ENCODE results near the gene TTC5. TPM values are rescaled to one million over a fixed set of nuclear protein-coding genes. Genes with fewer than 3 reads are reported as not detected.

TTC5 gene
- total RNA-seq, 1 experiment from 2014 or later, result 15.9 TPM

GRCh38 chr14:20343092-20343861 is 37.5 kb upstream of the TTC5 start, which contains the start of gene PARP2 (continued):
- TF ChIP-seq, protein P1, sequence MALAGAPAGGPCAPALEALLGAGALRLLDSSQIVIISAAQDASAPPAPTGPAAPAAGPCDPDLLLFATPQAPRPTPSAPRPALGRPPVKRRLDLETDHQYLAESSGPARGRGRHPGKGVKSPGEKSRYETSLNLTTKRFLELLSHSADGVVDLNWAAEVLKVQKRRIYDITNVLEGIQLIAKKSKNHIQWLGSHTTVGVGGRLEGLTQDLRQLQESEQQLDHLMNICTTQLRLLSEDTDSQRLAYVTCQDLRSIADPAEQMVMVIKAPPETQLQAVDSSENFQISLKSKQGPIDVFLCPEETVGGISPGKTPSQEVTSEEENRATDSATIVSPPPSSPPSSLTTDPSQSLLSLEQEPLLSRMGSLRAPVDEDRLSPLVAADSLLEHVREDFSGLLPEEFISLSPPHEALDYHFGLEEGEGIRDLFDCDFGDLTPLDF (CRISPR knock-in tag; IDR thresholded peaks at IDR 0.05), result peak; percentile 37; the same call in 1 of the 2 replicates
- no peak for TF ChIP-seq PREB (CRISPR knock-in tag; IDR thresholded peaks at IDR 0.05; ENCODE audit: borderline replicate concordance)
- peak; percentile 91 for TF ChIP-seq AR (CRISPR knock-in tag; IDR thresholded peaks at IDR 0.05)
- TF ChIP-seq ARID4B (CRISPR knock-in tag; IDR thresholded peaks at IDR 0.05; ENCODE audit: borderline replicate concordance), result no peak
- TF ChIP-seq, protein P2, sequence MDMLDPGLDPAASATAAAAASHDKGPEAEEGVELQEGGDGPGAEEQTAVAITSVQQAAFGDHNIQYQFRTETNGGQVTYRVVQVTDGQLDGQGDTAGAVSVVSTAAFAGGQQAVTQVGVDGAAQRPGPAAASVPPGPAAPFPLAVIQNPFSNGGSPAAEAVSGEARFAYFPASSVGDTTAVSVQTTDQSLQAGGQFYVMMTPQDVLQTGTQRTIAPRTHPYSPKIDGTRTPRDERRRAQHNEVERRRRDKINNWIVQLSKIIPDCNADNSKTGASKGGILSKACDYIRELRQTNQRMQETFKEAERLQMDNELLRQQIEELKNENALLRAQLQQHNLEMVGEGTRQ (CRISPR knock-in tag; IDR thresholded peaks at IDR 0.05), result 0 out of 2 replicates have a peak, but pooled peaks have one; percentile 5
- peak; percentile 88 for TF ChIP-seq FOXK1 (CRISPR knock-in tag; IDR thresholded peaks at IDR 0.05)
- peak; percentile 93 for TF ChIP-seq PRRX2 (CRISPR knock-in tag; IDR thresholded peaks at IDR 0.05)
- TF ChIP-seq ZNF263 (CRISPR knock-in tag; IDR thresholded peaks at IDR 0.05; ENCODE audit: low read depth), result no peak
- no peak for TF ChIP-seq ZNF138 (CRISPR knock-in tag; conservative IDR thresholded peaks at IDR 0.05)
- TF ChIP-seq, protein P3, sequence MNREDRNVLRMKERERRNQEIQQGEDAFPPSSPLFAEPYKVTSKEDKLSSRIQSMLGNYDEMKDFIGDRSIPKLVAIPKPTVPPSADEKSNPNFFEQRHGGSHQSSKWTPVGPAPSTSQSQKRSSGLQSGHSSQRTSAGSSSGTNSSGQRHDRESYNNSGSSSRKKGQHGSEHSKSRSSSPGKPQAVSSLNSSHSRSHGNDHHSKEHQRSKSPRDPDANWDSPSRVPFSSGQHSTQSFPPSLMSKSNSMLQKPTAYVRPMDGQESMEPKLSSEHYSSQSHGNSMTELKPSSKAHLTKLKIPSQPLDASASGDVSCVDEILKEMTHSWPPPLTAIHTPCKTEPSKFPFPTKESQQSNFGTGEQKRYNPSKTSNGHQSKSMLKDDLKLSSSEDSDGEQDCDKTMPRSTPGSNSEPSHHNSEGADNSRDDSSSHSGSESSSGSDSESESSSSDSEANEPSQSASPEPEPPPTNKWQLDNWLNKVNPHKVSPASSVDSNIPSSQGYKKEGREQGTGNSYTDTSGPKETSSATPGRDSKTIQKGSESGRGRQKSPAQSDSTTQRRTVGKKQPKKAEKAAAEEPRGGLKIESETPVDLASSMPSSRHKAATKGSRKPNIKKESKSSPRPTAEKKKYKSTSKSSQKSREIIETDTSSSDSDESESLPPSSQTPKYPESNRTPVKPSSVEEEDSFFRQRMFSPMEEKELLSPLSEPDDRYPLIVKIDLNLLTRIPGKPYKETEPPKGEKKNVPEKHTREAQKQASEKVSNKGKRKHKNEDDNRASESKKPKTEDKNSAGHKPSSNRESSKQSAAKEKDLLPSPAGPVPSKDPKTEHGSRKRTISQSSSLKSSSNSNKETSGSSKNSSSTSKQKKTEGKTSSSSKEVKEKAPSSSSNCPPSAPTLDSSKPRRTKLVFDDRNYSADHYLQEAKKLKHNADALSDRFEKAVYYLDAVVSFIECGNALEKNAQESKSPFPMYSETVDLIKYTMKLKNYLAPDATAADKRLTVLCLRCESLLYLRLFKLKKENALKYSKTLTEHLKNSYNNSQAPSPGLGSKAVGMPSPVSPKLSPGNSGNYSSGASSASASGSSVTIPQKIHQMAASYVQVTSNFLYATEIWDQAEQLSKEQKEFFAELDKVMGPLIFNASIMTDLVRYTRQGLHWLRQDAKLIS (CRISPR knock-in tag; IDR thresholded peaks at IDR 0.05; ENCODE audit: borderline replicate concordance), result no peak
- TF ChIP-seq, protein P4, sequence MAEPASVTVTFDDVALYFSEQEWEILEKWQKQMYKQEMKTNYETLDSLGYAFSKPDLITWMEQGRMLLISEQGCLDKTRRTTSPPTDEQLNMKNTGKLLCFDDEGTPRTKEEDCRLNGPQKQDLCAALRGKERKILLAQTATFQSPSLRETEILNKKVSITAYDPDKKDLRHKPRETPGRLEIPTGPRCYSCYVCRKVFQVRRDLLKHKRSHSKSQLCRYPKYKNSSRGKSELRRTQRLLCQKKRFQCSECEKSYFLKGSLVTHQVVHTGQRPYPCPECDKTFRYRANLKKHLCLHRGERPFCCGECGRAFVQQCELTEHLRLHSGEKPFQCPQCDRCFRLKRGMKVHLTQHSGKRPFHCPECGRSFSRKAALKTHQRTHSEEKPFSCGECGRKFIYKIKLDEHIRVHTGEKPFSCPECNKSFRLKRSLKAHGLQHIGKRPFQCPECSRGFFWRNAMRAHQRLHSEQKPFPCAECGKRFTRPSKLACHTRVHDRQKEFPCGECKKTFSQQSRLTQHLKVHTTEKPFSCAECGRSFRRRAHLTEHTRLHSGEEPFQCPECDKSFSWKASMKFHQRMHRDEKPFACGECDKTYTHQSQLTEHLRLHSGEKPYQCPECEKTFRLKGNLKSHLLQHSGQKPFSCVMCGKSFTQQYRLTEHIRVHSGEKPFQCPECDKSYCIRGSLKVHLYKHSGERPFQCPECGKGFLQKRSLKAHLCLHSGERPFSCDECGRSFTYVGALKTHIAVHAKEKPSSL (CRISPR knock-in tag; conservative IDR thresholded peaks at IDR 0.05), result no peak; the same call in 1 of the 2 replicates
- TF ChIP-seq CBFB (CRISPR knock-in tag; IDR thresholded peaks at IDR 0.05; ENCODE audit: low read depth), result 0 out of 2 replicates have a peak, but pooled peaks have one; percentile 80
- peak; percentile 27; the same call in 1 of the 2 replicates for TF ChIP-seq PRDM15 (CRISPR knock-in tag; IDR thresholded peaks at IDR 0.05)
- TF ChIP-seq NR1H2 (CRISPR knock-in tag; IDR thresholded peaks at IDR 0.05), result no peak
- TF ChIP-seq TEAD1 (CRISPR knock-in tag; IDR thresholded peaks at IDR 0.05), result peak; percentile 91; the same call in 1 of the 2 replicates

Measured in WTC11 (cell line).